GM12878 (cell line): ENCODE results near the gene NDOR1. TPM values are rescaled to one million over a fixed set of nuclear protein-coding genes. Genes with fewer than 3 reads are reported as not detected.
A peak's percentile ranks its signal among the peaks of the same experiment; 100 is the strongest.

Experiments
- ATAC-seq: fragments of 200-7000 bp; cut with Tn5 transposase; 3 replicates; pipeline ENCODE4 v1.9.1; 2020; ENCODE audit warnings: mild to moderate bottlenecking, moderate library complexity
- BruUV-seq: library from RNA; stranded (reverse); fragments of 400-500 nt; replicated peaks from 2 replicates; lab custom pipeline; 2021; lab: Mats Ljungman, UMichigan
- CTCF ChIA-PET: fragments of 300-600 bp; sonication (Branson Sonifier 250); formaldehyde crosslinking; extraction: SDS; loops from one replicate; lab custom pipeline; 2021; ENCODE audit warnings: inconsistent platforms; lab: Yijun Ruan, JAX
- POLR2A ChIA-PET: fragments of 350-600 bp; formaldehyde crosslinking; extraction: SDS; loops from one replicate; lab custom pipeline; 2021; ENCODE audit warnings: inconsistent platforms; lab: Charles Lee
- RAD21 ChIA-PET: fragments of 300-600 bp; sonication (Branson Sonifier 250); formaldehyde crosslinking; loops from one replicate; lab custom pipeline; 2023; ENCODE audit warnings: antibody characterized with exemption; ENCODE audit not compliant: unreplicated experiment; lab: Charles Lee
- SMC1A ChIA-PET: fragments of 300-600 bp; sonication (Branson Sonifier 250); formaldehyde crosslinking; loops from one replicate; lab custom pipeline; 2023; ENCODE audit not compliant: unreplicated experiment, uncharacterized antibody; lab: Charles Lee
- DNase-seq: peaks from one replicate; pipeline ENCODE4 v3.0.0-alpha.2; 2011; ENCODE audit warnings: low read depth, low spot score
- FAIRE-seq: peaks from 3 replicates; lab custom pipeline; 2011; peaks lifted over from hg19 to GRCh38; lab: Jason Lieb, UNC
- H2AFZ ChIP-seq: 2 replicates; pipeline ENCODE4 v1.6.0; 2011; ENCODE audit warnings: low read depth, low read length, control low read depth; ENCODE audit not compliant: control insufficient read depth
- H3K27ac ChIP-seq: 2 replicates; pipeline ENCODE4 v1.5.1; 2011; ENCODE audit warnings: control low read depth; ENCODE audit not compliant: control insufficient read depth, insufficient read depth
- H3K27me3 ChIP-seq, 2 experiments: replicated peaks in 1 of 2; 2 replicates each; pipeline versions ENCODE4 v1.6.0 to v1.6.1; 2011; ENCODE audit warnings: low read length in 1 of 2; ENCODE audit not compliant: control insufficient read depth in 2 of 2, insufficient read depth in 2 of 2
- H3K36me3 ChIP-seq, 2 experiments: 2 replicates each; pipeline ENCODE4 v1.5.1; 2011; ENCODE audit warnings: low read length in 1 of 2; ENCODE audit not compliant: control insufficient read depth in 2 of 2, insufficient read depth in 2 of 2
- H3K4me1 ChIP-seq: 2 replicates; pipeline ENCODE4 v1.6.1; 2011; ENCODE audit warnings: mild to moderate bottlenecking, low read length, moderate library complexity, mixed read lengths; ENCODE audit not compliant: control insufficient read depth, insufficient read depth
- H3K4me2 ChIP-seq: 2 replicates; pipeline ENCODE4 v1.6.0; 2011; ENCODE audit warnings: control low read depth; ENCODE audit not compliant: control insufficient read depth, insufficient read depth
- H3K4me3 ChIP-seq: fragments of 200-600 bp; sonication (generic); 2 replicates; pipeline ENCODE4 v1.5.1; 2016
- H3K79me2 ChIP-seq: 2 replicates; pipeline ENCODE4 v1.6.0; 2011; ENCODE audit warnings: low read length; ENCODE audit not compliant: control insufficient read depth, insufficient read depth
- H3K9ac ChIP-seq: 2 replicates; pipeline ENCODE4 v1.8.0; 2011; ENCODE audit warnings: low read length, control low read depth, mixed read lengths; ENCODE audit not compliant: control insufficient read depth, insufficient read depth
- H3K9me3 ChIP-seq: replicated peaks from 3 replicates; pipeline ENCODE4 v1.5.1; 2011; ENCODE audit warnings: mild to moderate bottlenecking, low read length; ENCODE audit not compliant: control insufficient read depth, insufficient read depth
- H4K20me1 ChIP-seq: 2 replicates; pipeline ENCODE4 v1.6.0; 2011; ENCODE audit not compliant: control insufficient read depth, insufficient read depth
- CHD1 ChIP-seq: IDR thresholded peaks from 2 replicates; pipeline ENCODE4 v1.6.1; 2012; ENCODE audit warnings: low read depth, low read length, improper control_type of control experiment
- CTCF ChIP-seq, 3 experiments: IDR thresholded peaks in 2 of 3; conservative IDR thresholded peaks in 1 of 3; 2 replicates each; pipeline ENCODE4 v1.5.1; 2011; ENCODE audit warnings: low read depth in 3 of 3, low read length in 3 of 3, mild to moderate bottlenecking in 3 of 3, control low read depth in 2 of 3, moderate library complexity in 2 of 3, inconsistent platforms in 1 of 3, mixed read lengths in 1 of 3; ENCODE audit not compliant: control insufficient read depth in 2 of 3, insufficient read depth in 1 of 3; ENCODE audit errors: extremely low read depth in 1 of 3
- IKZF2 ChIP-seq, 2 experiments: fragments of 450-650 bp; IDR thresholded peaks; 2 replicates each; pipeline ENCODE4 v1.6.1; 2017; ENCODE audit warnings: mild to moderate bottlenecking in 2 of 2, moderate library complexity in 2 of 2
- PAX8 ChIP-seq: fragments of 450-650 bp; IDR thresholded peaks from 2 replicates; pipeline ENCODE4 v1.6.1; 2017; ENCODE audit warnings: mild to moderate bottlenecking, moderate library complexity
- POLR2A ChIP-seq: IDR thresholded peaks from 2 replicates; pipeline ENCODE4 v1.6.1; 2011; ENCODE audit warnings: low read depth, mild to moderate bottlenecking, low read length
- ZBTB4 ChIP-seq: fragments of 450-650 bp; formaldehyde crosslinking; IDR thresholded peaks from 2 replicates; pipeline ENCODE4 v1.4.0; 2022; ENCODE audit warnings: mild to moderate bottlenecking, moderate library complexity
- WGBS: methylation state at CpG from one replicate; pipeline ENCODE4 v1.1.6; 2016; ENCODE audit warnings: low lambda C conversion rate; ENCODE audit not compliant: insufficient replicate concordance, insufficient coverage; ENCODE audit errors: missing lambda C conversion rate; 5-methylcytosine and 5-hydroxymethylcytosine counted together
- in situ Hi-C: fragments of 300-500 bp; cut with MboI; formaldehyde crosslinking; loops from 9 replicates; pipeline ENCODE4 v1.14.3; 2018; ENCODE audit warnings: mixed read lengths
- intact Hi-C: fragments of 100-400 bp; cut with micrococcal nuclease; formaldehyde crosslinking; loops from one replicate; pipeline ENCODE4 v1.14.2; 2022; ENCODE audit not compliant: unreplicated experiment
- polyA plus RNA-seq, 11 experiments: library from polyadenylated mRNA; depleted of rRNA in 4 of 11; unstranded in 6 of 11; stranded (reverse) in 5 of 11; fragments of >200 nt; fragmentation: Nextera tagmentation in 4 of 11; fragmentation: Illumina TruSeq in 1 of 11; extraction: Ambion mirVana in 4 of 11; extraction: Trizol in 1 of 11; gene quantifications; 1 replicate in 1 of 11; 2 replicates in 10 of 11; pipeline versions ENCODE4 v1.2.1 to v1.2.3, GENCODE V29; 2011 to 2016; ENCODE audit warnings: inconsistent platforms in 2 of 11, missing spikeins in 2 of 11, low read depth in 1 of 11
- total RNA-seq, 4 experiments: library from RNA; depleted of rRNA in 3 of 4; stranded (reverse); fragments of >200 nt in 3 of 4; fragmentation: Illumina TruSeq in 1 of 4; extraction: Trizol in 1 of 4; gene quantifications; 2 replicates each; pipeline versions ENCODE4 v1.2.1 to v1.2.3, GENCODE V29; 2013 to 2021

Gene NDOR1
- total and polyA plus RNA-seq, 10 of the 15 experiments (the other 5 are each of a cell fraction or from before 2014, with no cell fraction given) = 0.04 to 32.9 (median 11.1) TPM

DNA sequence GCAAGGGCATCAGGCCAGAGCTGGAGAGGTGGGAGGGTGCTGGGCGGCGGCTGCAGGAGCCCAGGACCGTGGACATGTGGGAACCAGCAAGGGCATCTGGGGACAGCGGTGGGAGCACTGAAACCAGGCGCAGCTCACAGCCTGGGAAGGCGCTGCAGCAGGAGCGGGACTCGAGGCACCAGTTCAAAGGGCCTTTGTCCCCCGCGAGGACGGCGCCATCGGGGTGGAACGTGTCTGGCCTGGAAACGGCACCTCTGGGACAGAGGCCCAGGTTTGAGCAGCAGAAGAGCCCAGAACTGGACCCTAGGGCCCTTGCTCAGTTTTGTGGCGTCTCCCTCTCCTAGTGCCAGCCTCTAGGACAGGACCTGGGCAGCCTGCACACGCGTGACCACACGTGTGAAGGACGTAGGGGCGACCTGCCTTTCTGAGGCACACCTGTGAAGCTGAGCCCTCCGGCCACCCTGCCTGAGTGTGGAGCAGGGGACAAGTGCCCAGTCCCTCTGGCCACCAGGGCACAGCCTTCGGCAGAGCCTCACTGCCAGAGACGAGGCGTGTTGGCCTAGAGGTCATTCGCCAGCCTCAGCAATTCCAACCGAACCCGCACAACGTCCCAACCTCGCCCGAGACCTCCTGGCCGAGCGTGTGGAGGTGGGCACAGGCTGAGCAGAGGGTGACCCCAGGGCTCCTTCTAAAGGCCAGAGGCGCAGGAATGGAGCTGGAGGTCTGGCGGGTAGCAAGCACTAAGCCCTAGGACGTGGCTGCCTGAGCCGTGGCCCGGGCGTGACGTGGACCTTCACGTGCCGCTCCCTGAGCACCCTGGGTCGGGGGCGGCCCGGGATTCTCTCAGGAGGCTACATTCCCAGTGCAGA, 31.5 kb upstream of the NDOR1 start:
- Histone ChIP-seq H3K4me2 (no peak overlapping the region), H3K79me2 (no peaks in the 10 kb centered on the region), H3K4me1 (peaks cover 8% of the 10 kb centered on the region; the same call in 1 of the 2 replicates), H3K27ac (no peak overlapping the region), H3K9me3 (no peaks in the 10 kb centered on the region), H3K27me3 (peaks cover 0 to 3% of the 10 kb centered on the region in 2 experiments; a peak in 2 of 4 replicates), H2AFZ (no peak overlapping the region), H3K36me3 (no peaks in the 10 kb centered on the region), H4K20me1 (no peaks in the 10 kb centered on the region), H3K4me3 (no peak overlapping the region), H3K9ac (no peak overlapping the region)
- WGBS = 65% methylated on average over 45 of the region's 45 CpGs
- ATAC-seq (no peak), DNase-seq (no peak), FAIRE-seq (no peak)
- in situ Hi-C loops (no loop called here), intact Hi-C loops (no loop called here)
- peak; percentile 65 for TF ChIP-seq POLR2A
- TF ChIP-seq IKZF2 (IDR thresholded peaks at IDR 0.05) = no peak
- CTCF ChIA-PET = interaction anchor here (1.1 to 2.4 kb wide), 3 partner anchors 44 to 78 kb away, joined by 3 to 13 read pairs (median 4); no protein-coding TSS in a partner anchor
- SMC1A ChIA-PET = no interaction called here
- BruUV-seq = no TSS peak
- RAD21 ChIA-PET = interaction anchor here (0.8 kb wide), 1 partner anchor 14 kb away, joined by 3 read pairs; the partner anchor contains the start of genes ANAPC2 and SSNA1
- POLR2A ChIA-PET = interaction anchor here (1.0 to 1.2 kb wide), 2 partner anchors 17 to 23 kb away, joined by 3 to 5 read pairs; no protein-coding TSS in a partner anchor

- H4K20me1 ChIP-seq = no peaks in the 10 kb centered on the region
- 23% methylated on average over 24 of the region's 34 CpGs for WGBS
- H3K27me3 ChIP-seq = peaks cover 0 to 3% of the 10 kb centered on the region in 2 experiments; a peak in 1 of 4 replicates
- no peaks in the 10 kb centered on the region for H3K79me2 ChIP-seq
- ATAC-seq (peak; percentile 5; the same call in 2 of the 3 replicates), FAIRE-seq (no peak), DNase-seq (no peak)
- H2AFZ ChIP-seq = no peak overlapping the region
- BruUV-seq = no TSS peak
- H3K9ac ChIP-seq = no peak overlapping the region
- ChIA-PET POLR2A (interaction anchor here (1.0 to 2.1 kb wide), 3 partner anchors 18 to 25 kb away, joined by 3 to 9 read pairs (median 5); no protein-coding TSS in a partner anchor), SMC1A (no interaction called here), RAD21 (no interaction called here), CTCF (interaction anchor here (0.9 to 2.4 kb wide), 5 partner anchors 25 to 79 kb away, joined by 3 to 13 read pairs (median 4); partner anchors contain the start of gene RNF224)
- H3K9me3 ChIP-seq = no peaks in the 10 kb centered on the region
- in situ Hi-C loops = no loop called here
- H3K4me3 ChIP-seq = no peak overlapping the region
- TF ChIP-seq CTCF (IDR thresholded peaks at IDR 0.05 in 2 of 3, conservative IDR thresholded peaks at IDR 0.05 in 1 of 3; ENCODE audit: control insufficient read depth in 2 of 3, extremely low read depth in 1 of 3, insufficient read depth in 1 of 3, low read depth in 3 of 3, low read length in 3 of 3) (0 out of 6 replicates have a peak, but pooled peaks of 1 of the 3 experiments have one; percentile 4), PAX8 (no peak), CHD1 (no peak), ZBTB4 (CRISPR knock-in tag) (no peak)
- intact Hi-C loops = no loop called here
- H3K36me3 ChIP-seq = peaks cover 0 to under 1% of the 10 kb centered on the region in 2 experiments; a peak in 1 of 4 replicates
- H3K4me1 ChIP-seq = peaks cover 3% of the 10 kb centered on the region; the same call in 1 of the 2 replicates
- H3K27ac ChIP-seq = no peak overlapping the region
- no peak overlapping the region for H3K4me2 ChIP-seq
Measured at GRCh38 chr9:137174722-137175293, 30.7 kb upstream of the NDOR1 start.
